Stimulated activated CD8-positive, alpha-beta memory T cell treated with anti-CD3 and anti-CD28 coated beads, Interleukin-4, amount 100 ng/mL, for 1 hour (primary cell): ENCODE data around the gene CENPP.

Experiments used
- DNase-seq, 2 donors: peaks; one replicate each; pipeline ENCODE4 v3.0.0-alpha.2; 2020; ENCODE audit warnings: low read depth in 2 of 2, low spot score in 1 of 2

CENPP gene

DNA sequence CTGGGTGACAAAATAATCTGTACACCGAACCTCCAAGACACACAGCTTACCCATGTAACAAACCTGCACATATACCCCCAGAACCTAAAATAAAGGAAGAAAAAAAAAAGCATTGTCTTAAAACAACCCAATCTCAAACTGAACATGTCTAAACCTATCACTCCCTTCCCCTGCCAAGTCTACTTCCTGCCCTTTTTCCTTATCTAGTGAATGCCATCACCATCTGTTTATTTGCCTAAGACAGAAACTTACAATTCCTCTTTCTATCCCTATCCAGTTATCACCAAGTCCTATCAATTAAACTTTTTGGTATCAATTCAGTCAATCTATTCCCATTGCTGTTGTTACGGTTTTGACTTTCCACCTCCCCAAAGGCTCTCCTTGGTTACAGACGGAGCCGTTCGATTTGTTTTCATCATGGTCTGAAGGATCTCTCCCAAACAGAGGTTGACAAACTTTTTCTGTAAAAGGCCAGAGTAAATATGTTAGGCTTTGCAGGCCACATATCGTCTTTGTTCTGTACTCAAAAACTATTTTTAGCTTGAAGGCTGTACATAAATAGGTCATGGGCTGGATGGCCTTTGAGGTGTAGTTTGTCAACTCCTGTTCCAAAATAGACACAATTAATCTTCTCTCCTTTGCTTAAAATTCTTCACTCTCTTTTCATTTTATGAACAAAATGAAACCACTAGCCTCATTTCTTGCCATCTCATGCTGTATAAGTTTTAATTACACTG is 12.7 kb upstream of the CENPP start:
- DNase-seq, result no peak

DNA sequence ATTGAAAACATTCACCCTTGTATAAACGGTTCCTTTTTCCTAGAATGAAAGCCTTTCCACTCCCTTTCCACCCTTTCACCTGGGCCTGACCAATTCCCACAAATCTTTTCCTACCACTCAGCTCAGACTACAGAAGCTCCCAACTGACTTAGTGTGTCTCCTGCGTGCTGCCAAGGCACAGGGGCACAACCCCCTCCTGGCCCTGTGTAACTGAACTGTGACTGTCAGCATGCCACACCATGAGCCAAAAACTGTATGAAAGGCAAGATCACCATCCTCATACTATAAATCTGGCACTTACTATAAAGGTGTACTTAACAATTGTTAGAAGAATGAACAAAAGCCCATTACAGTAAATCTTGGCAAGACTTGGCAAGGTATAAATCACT is 12.1 kb upstream of the CENPP start:
- no peak for DNase-seq

DNA sequence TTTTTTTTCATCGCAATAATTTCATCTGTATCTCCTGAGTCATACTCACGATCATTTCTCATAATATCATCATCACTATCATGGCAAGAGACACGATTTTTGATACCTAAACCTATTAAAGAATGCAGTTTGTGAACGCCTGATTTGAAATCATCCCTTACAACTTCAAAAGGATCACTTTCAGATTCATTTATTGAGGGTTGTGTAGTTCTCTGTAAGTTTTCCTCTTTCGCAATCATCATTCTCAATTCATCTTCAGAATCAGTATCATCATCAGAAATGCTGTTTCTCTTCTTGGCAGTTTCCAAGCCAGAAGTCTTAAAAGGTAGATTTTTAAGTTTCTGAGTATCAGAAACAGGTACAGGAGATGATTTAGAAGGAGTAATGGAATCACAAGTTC is 10.3 kb upstream of the CENPP start:
- no peak for DNase-seq

DNA sequence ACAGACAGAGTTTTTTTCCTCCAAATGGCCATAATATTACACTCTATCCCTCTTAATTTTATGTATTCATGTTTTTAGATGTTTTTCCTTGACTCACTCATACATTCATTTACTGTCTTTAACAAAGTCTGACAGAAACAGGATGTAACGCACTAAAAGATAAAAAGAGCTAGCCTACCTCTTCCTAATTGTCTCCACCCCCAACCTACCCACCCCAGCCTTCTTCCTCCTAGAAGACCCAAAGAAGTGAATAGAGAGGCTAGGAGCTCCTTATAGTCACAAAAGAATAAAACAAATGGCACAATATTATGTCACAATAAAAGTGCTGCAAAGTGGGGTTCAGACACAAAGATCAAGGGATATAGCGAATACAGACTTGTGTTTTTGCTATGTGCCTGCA is 1.3 kb upstream of the CENPP start:
- no peak for DNase-seq

DNA sequence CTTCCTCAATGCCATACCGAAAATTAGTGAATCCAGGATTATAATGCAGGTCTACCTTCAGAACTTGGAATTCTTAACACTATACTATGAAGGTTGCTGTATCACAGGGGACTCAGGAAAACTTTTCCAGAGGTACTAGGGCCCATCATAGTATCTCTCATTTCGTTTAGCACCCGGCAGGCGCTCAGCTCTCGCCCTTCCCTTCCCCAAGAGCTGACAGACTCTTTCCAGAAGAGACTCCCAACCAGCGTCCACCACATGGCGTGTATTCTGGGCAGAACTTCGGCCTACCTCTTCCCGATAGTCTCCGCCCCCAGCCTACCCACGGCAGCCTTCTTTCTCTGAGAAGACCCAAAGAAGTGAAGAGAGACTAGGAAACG is 874 bp upstream of the CENPP start:
- no peak for DNase-seq

DNA sequence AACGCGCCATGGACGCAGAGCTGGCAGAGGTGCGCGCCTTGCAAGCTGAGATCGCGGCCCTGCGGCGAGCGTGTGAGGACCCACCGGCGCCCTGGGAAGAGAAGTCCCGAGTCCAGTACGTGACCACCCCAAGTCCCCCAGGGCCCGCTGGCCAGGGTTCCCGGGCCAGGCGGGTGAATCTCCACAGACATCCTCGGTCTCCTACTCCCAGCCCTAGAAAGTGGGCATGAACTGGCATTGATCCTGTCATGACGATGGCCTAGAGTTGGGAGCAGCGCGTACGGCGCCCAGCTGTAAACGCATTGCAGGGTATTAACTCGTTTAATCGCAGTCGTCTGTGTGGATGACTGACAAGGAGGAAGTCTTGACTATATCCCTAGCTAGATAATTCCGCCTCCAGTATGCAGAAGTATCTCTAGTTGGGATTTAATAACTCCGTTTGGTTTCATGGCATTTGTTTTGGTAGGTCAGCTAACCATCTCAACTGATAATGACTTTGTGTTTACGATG is 293 bp downstream of the CENPP start:
- no peak for DNase-seq

DNA sequence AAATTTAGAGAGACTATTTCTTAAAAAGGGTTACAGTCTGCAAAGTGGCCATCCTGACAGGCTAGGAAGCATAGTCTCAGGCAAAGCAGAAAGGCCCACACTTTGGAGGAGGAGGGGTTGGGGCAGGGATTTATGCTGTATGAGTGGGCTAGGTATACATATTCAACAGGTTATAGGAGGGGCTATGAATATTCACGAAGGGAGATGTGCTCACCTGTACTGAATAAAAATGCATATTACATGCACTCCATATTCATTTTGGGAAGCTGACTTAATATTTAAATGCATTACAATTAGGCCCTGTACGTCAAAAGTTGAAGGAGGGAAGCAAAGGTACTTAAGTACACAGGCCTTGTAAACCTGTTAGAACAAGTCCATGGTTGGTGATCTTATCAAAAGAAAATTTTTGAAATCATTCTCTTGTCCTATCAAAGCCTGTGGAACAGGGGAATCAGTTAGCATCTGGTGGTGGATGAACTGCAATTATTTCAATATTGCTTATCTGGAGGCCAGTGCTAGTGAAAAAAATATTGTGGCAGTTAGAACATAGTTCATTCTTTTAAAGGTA is 1.6 kb downstream of the CENPP start:
- DNase-seq, result no peak

DNA sequence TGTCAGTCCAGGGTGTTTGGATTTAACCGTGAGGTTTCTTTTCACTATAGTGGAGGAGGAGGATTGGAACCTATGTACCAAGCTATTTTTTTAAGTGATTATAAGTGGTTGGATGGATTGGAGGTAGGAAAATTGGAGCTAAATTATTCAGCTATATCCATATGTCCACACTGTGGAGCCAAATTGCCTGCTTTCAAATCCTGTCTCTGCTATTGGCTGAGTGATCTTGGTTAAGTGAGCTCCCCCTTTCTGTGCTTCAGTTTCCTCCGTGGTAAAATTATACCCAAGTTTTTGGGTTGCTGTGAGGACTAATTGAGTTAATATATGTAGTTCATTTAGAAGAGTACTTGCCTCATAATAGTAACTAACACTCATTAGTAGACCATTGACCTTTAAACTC is 2.5 kb downstream of the CENPP start:
- DNase-seq, result no peak

DNA sequence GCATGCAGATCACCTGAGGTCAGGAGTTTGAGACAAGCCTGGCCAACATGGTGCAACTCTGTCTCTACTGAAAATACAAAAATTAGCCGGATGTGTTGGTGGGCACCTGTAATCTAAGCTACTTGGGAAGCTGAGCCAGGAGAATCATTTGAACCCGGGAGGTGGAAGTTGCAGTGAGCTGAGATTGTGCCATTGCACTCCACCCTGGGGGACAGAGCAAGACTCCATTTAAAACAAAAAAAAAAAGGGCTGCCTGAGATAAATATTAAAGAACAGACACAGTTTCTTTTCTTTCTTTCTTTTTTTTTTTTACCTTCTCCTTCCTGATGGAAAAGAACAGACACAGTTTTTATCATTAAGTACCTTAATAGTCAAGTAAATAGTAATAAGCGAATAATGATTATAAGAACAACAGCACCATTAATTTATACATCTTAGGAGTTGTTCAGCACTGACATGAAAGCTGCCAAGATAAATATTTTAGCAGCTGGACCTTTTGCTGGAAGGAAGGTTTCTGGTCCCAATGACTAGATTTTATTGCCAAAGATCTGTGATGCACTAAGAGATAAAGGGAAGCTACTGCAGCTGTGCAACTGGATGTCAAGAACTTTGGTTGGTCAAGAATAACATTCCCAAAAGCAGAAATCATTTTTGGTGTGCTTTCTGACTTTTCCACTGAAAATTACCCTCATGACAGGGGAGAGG is 7.0 kb downstream of the CENPP start:
- DNase-seq, result no peak

DNA sequence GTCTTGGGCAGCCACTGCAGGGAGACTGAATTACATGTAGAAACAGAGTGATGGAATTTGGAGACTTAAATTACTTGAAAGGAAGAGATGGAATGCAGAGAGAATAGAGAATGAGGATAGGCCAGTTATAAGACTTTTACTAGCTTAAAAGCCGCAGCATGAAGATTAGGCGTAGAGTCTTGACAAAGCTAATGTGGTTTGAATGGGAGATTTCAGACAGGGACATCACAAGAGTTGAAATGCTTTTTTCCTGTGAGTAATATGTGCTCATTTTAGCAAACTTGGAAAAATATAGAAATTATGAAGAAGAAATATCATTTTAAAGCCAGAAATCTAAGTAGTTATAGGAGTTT is 7.5 kb downstream of the CENPP start:
- no peak for DNase-seq

DNA sequence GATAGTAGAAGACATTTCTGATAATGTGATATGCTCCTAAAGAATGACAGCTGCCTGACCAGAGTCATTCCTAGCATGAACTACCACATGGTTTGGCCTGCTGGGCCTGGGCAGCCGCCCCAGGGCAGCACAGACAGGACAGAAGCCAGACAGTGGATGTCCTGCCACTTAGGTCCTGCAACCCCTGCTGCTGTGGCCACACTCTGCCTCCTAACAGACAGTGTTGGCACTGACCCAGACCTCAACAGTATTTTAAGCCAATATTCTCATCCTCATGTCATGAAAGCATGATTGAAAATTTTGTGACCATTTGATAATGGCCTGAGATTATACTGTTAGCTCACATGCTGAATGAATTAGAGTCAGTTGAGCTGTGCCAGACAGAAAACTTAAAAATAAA is 15.8 kb downstream of the CENPP start:
- DNase-seq, result no peak

DNA sequence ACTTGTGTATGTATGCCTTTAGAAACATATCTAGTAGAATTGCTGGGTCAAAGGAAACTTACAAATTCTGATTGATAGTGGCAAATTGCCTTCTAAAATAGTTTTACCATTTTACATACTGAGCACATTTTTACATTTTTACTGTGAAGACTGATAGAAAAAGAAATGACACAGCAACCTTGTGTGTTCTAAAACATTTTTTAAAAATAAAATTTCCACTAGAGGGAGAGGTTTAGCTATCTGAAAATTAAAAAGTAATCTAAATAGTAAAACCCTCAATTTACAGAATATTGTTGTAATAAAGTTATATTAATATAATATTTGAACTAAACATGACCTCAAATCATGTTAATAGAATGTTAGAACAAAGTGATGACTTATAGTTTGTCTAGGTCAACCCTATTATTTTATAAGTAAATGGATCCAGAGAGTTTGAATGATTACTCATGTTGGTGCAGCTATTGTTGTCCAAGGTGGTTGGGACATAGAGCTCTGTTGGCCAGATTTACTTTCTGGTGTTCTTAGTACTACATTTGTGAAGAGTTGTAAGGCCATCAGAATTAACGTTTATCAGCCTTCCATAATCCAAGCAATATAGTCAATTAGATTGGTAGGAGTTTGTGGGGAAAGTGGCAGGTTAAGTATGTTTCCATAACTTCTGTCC is 17.2 kb downstream of the CENPP start:
- no peak for DNase-seq

DNA sequence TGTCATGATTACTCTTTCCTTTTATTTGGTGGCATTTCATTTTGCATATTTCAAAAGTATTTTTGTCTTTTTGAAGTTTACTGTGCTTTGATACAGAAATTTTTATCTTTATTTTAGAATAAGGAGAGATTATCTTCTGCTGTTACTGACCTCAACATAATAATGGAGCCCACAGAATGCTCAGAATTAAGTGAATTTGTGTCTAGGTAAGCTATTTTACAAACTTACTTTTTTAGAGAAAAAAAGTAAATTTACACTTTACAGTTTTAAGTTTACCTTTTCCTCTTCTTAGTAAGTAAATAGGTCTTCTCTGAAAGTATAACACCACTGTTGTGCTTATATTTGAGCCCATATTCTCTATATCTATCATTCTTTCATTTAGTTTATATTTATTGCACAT is 19.8 kb downstream of the CENPP start:
- DNase-seq, result no peak

DNA sequence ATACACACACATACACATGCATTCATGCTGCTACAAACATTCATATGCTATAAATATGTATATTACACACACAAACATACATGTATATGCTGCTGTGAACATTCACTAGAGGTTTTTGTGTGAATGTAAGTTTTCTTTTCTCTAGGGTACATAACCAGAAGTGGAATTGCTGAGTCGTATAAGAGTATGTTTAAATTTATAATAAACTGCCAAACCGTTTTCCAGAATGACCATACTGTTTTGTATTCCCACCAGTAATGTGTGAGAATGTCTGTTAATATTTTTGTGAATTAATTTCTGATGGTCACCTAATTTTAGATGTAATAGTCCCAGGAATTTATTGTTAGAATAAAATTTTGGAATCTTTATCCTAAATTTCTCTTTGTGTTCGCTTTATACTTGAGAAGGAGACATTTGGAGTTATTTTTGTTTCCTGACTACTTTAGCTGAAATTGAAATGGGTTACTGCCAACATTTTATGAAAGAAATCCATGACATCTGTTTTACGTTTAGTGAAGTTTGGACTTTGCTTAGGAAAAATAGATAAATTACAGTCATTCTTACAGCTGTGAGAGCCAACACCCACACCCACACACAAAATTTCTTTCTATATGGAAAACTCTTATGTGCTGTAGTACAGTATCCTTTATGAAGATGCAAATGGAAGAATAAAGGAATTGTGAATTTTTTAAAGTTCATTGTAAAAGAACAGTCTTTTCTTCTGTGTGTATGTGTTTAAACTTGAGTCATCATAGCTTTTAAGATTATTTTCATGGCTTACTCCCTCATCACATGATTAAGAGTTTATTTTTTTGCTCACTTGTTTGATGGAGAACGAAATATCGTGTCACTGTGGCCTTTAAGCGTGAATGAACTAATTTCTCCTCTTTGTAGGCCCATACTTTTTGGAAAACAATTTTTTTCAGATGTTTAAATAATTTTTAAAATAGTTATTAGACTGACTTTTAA is 24.3 kb downstream of the CENPP start:
- no peak for DNase-seq

DNA sequence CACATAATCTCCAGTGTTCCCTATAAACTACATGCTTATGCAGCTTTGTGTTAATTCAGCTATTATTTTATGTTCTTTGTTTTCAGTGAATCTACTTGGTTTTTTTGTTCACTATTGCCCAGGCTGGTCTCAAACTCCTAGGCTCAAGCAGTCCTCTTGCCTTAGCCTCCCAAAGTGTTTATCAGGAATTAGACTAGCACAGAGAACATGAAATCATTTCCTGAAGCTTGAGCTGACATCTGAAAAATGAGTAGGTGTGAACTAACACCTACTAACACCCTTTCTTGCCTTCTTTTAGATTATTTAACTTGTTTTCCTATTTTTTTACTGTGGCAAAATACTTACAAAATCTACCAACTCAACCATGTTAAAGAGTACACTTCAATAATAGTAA is 25.0 kb downstream of the CENPP start:
- DNase-seq, result no peak

DNA sequence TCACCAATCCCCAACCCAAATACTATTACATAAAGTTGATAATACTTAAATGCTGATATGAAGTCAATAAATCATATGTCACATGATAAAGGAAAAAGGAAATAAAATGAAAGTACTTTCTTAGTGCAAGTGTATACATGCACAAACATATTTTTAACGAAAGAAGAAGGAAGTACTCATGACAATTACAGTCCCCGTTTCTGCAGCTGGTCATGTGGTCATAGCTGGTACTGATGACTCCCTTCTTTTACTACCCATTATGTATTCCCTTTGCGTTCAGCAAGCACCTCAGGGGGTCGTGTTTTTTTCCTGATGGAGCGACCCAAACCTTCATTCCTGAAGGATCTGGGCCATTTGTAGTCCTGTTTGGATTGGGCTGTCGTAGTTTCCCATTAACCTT is 27.3 kb downstream of the CENPP start:
- no peak for DNase-seq

DNA sequence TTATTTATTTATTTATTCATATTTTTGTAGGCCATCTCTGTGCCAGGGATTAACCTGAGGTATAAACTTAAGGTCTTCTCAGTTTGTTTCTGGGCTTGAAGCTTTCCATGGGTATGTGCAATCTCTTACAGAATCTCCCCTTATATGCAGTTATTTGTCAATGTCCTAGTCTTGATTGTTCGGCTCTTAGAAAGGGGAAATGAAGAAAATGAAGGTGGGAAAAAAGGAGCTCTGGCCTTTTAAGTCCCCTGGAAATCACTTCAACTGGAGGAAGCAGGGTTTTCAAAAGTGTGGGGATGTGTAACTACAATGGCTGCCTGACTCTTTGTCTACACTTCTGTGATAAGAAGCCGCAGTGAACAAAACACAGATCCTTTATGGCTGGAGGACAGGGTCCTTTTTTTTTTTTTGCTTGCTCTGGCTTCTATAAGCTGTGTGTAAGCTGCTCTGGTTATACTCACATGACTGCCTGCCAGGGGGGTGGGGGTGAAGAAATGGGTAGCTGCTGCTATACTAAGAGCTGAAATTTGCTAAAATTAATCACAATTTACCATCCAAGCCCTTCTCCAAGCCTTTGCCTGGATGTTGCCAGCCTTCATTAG is 33.7 kb downstream of the CENPP start:
- no peak for DNase-seq

DNA sequence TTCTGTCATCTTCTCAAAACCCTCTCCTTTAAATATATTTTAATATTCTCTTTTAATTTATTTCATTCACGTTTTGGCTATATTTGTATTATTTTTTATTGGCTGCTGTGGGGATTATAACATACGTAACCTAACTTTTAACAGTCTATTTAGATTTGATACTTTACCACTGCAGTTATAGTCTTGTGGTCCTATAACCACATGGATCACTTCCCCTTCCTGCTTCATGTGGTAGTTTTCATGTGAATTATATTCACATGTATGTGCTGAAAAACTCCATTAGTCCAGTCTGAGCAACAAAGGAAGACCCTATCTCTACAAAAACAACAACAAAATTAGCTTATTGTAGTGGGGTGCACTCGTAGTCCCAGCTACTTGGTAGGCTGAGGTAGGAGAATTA is 34.3 kb downstream of the CENPP start:
- no peak for DNase-seq

DNA sequence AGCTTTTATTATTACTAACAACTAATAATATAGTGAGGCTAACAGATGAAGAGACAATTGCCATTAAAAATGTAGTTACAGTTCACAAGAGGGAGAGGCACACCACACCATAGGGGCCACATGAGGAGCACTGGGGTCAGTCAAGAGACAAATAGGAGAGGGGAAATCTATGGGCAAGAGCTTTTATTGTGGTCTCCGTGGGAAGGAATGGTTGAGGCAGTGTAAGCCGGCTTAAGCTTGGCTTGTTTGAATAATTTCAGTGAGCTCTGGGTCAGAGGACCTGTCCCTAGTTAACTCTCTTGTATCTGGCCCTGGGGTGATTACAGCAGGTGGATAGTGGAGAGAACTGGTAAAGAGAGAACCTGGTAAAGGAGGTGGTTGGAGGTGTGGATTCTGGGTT is 43.3 kb downstream of the CENPP start:
- DNase-seq, result no peak

DNA sequence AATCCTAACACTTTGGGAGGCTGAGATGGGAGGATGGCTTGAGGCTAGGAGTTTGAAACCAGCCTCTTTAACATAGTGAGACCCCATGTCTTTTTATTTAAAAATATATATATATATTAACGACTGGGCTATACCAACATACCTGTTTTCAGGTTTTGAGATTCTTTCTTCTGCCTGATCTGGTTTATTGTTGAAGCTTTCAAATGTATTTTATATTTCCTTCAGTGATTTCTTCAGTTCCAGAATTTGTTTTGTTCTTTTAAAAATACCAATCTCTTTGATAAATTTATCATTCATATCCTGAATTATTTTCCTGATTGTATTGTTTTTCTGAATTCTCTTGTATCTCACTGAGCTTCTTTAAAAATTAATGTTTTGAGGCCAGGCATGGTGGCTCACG is 47.4 kb downstream of the CENPP start:
- no peak for DNase-seq

DNA sequence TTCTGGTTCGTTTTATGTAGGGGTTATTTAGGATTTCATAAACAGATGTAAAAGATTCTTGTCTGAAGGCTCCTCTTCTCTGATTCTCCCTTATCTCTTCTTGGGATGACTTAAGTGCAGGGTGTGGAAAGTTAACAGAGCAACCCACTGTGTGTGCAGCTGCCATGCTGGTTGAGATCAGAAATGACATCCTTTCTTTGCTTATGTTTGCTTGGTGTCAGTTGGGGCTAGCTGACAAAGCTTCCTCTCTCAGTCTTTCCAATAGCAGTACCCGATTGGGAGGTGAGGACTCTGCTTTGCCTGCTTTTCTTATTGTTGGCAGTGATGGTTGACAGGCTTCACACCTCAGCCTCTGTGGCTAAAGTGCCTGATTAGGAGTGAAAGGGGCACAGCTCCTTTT is 52.1 kb downstream of the CENPP start:
- no peak for DNase-seq
